ENCODE results near the gene LSAMP. TPM values are rescaled to one million over a fixed set of nuclear protein-coding genes. Genes with fewer than 3 reads are reported as not detected.

LSAMP gene
- total RNA-seq, 2 experiments from 2014 or later = not detected

DNA sequence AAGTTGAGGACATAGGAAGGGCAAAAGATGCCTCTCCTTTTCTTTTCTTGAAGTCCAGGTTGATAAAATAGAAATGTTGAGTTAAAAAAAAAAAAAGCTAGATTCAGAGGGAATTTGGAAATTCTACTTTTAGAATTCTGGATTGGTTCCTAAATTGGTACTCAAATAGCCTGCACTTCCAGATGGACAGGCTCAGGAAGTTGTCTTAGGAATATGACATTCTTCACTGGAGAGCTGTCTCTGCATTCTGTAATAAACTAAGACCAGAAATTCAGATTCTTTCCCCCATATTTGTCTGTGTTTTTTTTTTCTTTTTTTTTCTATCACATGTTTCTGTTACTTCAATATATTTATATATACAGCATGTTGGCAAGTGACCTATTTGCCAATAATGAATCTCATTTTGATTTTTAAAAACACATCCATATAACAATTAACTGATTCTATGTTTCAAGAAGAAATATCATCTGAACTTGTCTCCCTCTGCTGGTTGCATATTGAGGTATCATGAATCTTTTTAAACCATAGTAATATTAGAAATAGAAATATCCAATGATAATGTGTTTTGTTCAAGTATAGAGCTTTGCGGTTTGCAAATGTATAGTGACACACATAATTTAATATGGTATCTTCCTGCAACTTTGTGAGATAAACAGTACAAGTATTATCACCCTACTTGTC is 8.5 kb upstream of the LSAMP start:
- no peaks in the 10 kb centered on the region for H3K4me1 Mint-ChIP-seq (ENCODE audit: low read depth)
- intact Hi-C loops (cut with micrococcal nuclease) = no loop called here
- no peak for DNase-seq
- no peak for TF ChIP-seq CTCF (IDR thresholded peaks at IDR 0.05)
- no peak overlapping the region for H3K27ac Mint-ChIP-seq
- ATAC-seq = no peak
- ChIA-PET POLR2A (no interaction called here), CTCF (interaction anchor here (0.6 kb wide), 1 partner anchor 57 kb away, joined by 3 read pairs; no protein-coding TSS in a partner anchor)
- no peaks in the 10 kb centered on the region for H3K27me3 Mint-ChIP-seq
- H3K9me3 Mint-ChIP-seq = peaks cover 6% of the 10 kb centered on the region
- no peaks in the 10 kb centered on the region for H3K36me3 Mint-ChIP-seq (ENCODE audit: low read depth)
- H3K4me3 Mint-ChIP-seq = no peak overlapping the region

- H3K4me1 Mint-ChIP-seq (ENCODE audit: low read depth) = no peaks in the 10 kb centered on the region
- no peak overlapping the region for H3K4me3 Mint-ChIP-seq
- no peaks in the 10 kb centered on the region for H3K36me3 Mint-ChIP-seq (ENCODE audit: low read depth)
- intact Hi-C loops (cut with micrococcal nuclease) = no loop called here
- no peaks in the 10 kb centered on the region for H3K9me3 Mint-ChIP-seq
- peaks cover 7% of the 10 kb centered on the region for H3K27me3 Mint-ChIP-seq
- ChIA-PET POLR2A (no interaction called here), CTCF (no interaction called here)
- DNase-seq (no peak), ATAC-seq (no peak)
- no peak overlapping the region for H3K27ac Mint-ChIP-seq
- no peak for TF ChIP-seq CTCF (IDR thresholded peaks at IDR 0.05)
Measured at GRCh38 chr3:116449546-116450350, 4.5 kb upstream of the LSAMP start.

- ChIA-PET POLR2A (no interaction called here), CTCF (no interaction called here)
Measured at GRCh38 chr3:116445990-116446389, 703 bp upstream of the LSAMP start.

DNA sequence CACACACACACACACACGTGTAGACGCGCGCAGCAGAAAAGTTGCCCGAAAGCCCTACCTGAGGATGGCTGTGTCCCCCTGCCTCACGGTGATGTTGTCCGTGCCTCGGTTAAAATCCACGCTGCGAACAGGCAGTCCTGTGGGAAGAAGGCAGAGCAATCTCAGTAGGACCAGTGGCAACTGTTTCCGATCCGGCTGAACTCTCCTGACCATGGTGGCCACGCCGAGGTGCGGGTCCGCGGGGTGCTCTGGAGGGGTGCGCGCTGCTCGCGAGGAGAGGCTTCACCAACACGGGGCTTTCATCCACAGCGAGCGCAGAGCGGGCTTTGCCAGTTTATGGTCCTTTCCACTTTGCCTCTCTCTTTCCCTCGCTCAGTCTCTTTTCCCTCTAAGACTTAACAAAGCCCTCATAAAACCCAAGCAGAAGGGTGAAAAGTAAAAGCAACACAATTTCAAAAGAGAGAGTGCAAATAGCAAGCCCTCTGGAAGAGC is 422 bp downstream of the LSAMP start:
- no peak for ATAC-seq
- ChIA-PET POLR2A (no interaction called here), CTCF (no interaction called here)

More at GRCh38 chr3:116445990-116446389, 703 bp upstream of the LSAMP start:
- Mint-ChIP-seq H3K4me3 (no peak overlapping the region), H3K27me3 (peaks cover 12% of the 10 kb centered on the region), H3K36me3 (ENCODE audit: low read depth) (no peaks in the 10 kb centered on the region), H3K9me3 (no peaks in the 10 kb centered on the region), H3K4me1 (ENCODE audit: low read depth) (no peaks in the 10 kb centered on the region), H3K27ac (no peak overlapping the region)
- TF ChIP-seq CTCF (IDR thresholded peaks at IDR 0.05) = no peak
- intact Hi-C loops (cut with micrococcal nuclease) = no loop called here
- DNase-seq (no peak), ATAC-seq (no peak)

More for the DNA sequence above, 422 bp downstream of the LSAMP start:
- Mint-ChIP-seq H3K36me3 (ENCODE audit: low read depth) (no peaks in the 10 kb centered on the region), H3K27ac (no peak overlapping the region), H3K4me3 (no peak overlapping the region), H3K4me1 (ENCODE audit: low read depth) (no peaks in the 10 kb centered on the region), H3K27me3 (peaks cover 12% of the 10 kb centered on the region), H3K9me3 (no peaks in the 10 kb centered on the region)
- TF ChIP-seq CTCF (IDR thresholded peaks at IDR 0.05) = no peak
- intact Hi-C loops (cut with micrococcal nuclease) = no loop called here
- no peak for DNase-seq

Measured in activated CD8-positive, alpha-beta T cell treated with anti-CD3 and anti-CD28 coated beads for 36 hours (primary cell).